ENCODE results near the gene HOXA4.

HOXA4 gene

DNA sequence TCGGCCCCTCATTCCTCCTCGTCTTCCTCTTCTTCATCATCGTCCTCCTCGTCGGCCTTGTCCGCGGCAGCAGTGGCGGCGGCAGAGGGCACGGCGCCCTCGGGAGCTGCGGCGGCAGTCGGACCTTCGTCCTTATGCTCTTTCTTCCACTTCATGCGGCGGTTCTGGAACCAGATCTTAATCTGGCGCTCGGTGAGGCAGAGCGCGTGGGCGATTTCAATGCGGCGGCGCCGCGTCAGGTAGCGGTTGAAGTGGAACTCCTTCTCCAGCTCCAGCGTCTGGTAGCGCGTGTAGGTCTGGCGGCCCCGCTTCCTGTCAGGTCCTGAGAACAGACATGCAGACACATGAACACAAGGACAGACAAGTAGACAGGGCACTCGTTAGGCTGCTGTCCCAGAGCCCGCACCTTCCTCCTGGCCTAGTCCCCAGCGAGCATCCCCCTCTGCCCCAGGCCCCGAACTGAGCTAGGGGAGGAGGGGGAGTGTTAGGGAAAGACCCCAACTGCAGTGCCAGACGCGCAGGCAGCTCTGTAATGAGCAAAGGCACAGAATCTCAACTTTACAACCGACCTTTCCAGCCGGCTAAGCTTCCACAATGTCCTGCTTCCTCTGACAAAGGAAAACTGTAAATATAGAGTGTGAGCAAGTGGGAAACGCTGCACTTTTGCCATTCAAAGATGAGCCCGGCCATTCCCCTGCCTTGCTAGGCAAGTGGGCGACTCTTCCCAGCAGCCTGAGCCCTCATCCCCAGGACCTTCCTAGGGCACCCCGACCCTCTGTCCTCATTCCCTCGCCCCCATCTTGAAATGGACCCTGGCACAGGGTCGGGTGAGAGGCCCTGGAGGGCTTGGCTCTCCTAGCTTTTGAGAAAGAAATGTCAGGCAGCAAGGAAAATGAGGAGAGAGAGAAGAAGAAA, 24.6 kb upstream of the HOXA4 start:
- TF ChIP-seq, protein P1, sequence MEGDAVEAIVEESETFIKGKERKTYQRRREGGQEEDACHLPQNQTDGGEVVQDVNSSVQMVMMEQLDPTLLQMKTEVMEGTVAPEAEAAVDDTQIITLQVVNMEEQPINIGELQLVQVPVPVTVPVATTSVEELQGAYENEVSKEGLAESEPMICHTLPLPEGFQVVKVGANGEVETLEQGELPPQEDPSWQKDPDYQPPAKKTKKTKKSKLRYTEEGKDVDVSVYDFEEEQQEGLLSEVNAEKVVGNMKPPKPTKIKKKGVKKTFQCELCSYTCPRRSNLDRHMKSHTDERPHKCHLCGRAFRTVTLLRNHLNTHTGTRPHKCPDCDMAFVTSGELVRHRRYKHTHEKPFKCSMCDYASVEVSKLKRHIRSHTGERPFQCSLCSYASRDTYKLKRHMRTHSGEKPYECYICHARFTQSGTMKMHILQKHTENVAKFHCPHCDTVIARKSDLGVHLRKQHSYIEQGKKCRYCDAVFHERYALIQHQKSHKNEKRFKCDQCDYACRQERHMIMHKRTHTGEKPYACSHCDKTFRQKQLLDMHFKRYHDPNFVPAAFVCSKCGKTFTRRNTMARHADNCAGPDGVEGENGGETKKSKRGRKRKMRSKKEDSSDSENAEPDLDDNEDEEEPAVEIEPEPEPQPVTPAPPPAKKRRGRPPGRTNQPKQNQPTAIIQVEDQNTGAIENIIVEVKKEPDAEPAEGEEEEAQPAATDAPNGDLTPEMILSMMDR (conservative IDR thresholded peaks at IDR 0.05; ENCODE audit: low read depth, low read length), result no peak

DNA sequence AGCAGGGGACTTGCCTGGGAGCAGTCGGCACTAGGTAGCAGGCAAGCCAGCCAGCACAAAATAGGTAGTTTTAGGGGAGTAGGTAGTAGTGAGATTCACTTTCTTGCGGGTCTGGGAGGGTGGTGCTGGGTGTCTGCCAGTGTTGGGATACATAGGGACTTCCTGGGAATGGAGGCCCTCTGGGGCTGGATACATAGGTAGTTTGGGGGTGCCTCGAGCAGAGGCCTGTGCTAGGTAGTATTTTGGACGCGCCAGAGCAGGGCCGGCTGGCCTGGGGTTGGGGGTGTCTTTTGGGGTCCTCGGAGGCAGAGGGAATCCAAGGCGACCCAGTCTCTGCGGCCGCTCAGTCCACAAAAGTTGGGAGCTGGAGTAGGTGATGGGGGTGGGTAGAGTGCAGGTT, 23.8 kb upstream of the HOXA4 start:
- H3K4me3 ChIP-seq (ENCODE audit: low read length), result no peak overlapping the region
- DNase-seq (ENCODE audit: low read depth), result no peak
- TF ChIP-seq, protein P1 (conservative IDR thresholded peaks at IDR 0.05; ENCODE audit: low read depth, low read length), result no peak

More for the DNA sequence above, 24.6 kb upstream of the HOXA4 start:
- no peak for DNase-seq (ENCODE audit: low read depth)
- H3K4me3 ChIP-seq (ENCODE audit: low read length), result no peak overlapping the region

DNA sequence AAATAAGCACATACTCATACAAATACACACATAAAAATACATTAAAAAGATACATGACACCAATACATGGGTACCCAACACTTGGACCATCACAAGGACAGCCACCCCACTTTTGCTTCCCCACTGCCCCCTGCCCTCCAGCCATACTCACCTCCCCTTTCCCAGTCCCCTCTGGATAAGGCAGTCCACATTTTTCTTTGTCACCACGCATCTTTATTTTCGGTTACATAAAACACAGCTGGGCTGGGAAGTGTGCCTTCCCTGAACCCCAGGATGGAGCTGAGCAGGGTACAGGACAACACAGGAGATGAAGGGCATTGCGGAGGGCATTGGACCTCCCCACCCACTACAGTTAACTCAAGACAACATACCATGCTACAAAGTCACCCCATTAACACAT, 23.0 kb upstream of the HOXA4 start:
- no peak overlapping the region for H3K4me3 ChIP-seq (ENCODE audit: low read length)
- DNase-seq (ENCODE audit: low read depth), result no peak
- TF ChIP-seq, protein P1 (conservative IDR thresholded peaks at IDR 0.05; ENCODE audit: low read depth, low read length), result no peak

DNA sequence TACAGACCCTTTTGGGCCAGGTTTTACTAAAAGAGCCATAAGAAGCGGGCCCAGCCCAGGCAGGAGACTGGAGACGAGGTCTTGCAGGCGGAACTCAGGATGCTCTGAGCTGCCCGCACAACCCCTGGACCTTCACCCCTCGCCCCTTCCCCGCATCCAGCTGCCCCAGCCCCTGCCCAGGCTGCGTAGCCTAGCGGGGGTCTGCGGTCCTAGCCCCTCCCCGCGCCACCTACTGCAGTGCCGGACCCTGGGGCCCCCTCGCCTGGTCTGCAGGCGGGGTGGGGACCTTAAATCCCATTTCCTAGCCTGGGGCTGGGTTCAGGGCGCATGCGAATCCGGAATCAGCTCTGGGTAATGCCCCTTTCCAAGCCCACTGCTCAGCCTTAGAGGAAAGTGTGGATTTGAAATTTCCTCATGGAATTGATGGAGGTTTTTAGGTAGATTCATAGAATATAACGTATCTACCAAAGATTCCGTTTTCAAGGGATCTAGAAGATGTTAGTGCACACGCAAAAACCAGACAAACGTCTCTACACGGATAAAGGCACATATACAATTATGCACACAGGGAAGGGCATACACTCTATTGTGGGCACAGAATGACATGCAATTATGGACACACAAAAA, 22.4 kb upstream of the HOXA4 start:
- TF ChIP-seq, protein P1 (conservative IDR thresholded peaks at IDR 0.05; ENCODE audit: low read depth, low read length), result no peak
- no peak for DNase-seq (ENCODE audit: low read depth)
- no peak overlapping the region for H3K4me3 ChIP-seq (ENCODE audit: low read length)

DNA sequence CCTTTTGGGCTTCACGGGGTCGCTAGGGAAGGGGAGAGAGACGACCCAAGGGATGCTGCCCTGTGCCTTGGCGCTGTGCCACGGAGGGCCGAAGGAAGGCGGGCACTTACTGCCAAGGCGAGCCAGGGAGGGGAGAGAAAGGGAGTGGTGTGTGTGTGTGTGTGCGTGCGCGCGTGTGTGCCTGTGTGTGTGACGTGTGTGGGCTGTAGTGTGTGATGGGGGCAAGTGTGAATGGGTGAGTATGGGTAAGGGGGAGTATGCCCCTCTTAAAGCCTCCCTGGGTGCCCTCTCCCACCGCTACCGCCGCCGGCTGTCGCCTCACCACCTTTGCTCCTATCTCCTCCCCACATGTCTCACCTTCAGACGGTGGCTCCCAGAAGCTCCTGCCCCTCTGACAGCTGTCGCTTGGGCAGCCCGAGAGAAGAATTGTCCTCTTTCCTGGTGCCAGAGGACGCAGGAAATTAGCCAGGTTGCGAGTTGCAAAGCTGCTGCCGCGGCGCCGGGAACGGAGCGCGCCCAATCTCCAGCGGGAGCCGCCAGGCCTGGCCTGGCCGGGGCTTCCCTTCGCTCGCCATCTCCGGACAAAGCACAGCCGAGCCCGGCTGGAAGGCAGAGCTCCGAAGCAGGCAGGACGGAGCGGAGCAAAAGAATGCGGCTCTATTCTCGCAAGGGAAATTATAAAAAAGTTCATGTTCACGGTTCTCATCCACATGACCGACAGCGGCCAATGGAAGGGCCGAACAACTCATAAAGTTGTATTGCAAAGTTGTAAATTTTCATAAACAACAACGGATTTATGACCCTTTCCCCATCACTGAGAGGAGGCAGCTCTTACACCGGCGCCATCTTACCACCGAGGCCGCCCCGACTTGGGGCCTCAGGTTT, 21.6 kb upstream of the HOXA4 start, which contains the start of gene HOXA3:
TSS of gene HOXA3 (minus strand) at position 653 of the 885 bp plus-strand sequence. CDS start 41,943 bp downstream, outside the sequence.
- TF ChIP-seq, protein P1 (conservative IDR thresholded peaks at IDR 0.05; ENCODE audit: low read depth, low read length), result no peak
- H3K4me3 ChIP-seq (ENCODE audit: low read length), result no peak within 1 kb of the TSS
- DNase-seq (ENCODE audit: low read depth), result no peak

DNA sequence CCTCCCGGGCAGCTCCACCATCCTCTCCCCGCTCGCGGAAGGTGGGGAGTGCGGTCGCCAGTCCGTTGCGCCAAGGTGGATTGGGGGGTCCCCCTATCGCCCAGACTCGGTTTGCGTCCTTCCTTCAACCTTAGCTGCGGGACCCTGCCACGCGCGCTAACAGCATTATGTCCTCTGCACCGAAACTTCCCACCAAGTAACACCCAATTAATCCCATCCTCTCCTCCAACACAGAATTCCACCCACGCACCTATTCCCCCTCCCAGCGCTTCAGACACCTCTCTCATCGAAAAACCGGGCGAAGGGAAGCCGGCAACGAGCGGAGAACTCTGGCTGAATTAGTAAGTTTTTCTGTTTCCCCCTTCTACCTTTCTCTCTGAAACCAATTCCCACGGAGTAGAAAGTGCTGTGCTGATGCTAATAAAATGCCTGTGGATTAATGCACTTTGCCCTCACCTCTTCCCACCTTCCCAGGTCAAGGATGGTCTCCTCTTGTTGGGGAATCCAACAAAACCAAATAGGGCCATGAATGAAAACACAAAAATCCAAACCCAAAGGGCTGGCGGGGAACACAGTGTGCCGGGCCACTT, 20.9 kb upstream of the HOXA4 start:
- no peak overlapping the region for H3K4me3 ChIP-seq (ENCODE audit: low read length)
- DNase-seq (ENCODE audit: low read depth), result no peak
- TF ChIP-seq, protein P1 (conservative IDR thresholded peaks at IDR 0.05; ENCODE audit: low read depth, low read length), result no peak

Measured in retinal pigment epithelial cell (primary cell).